ENCODE data around the gene SGIP1. TPM values are rescaled to one million over a fixed set of nuclear protein-coding genes. Genes with fewer than 3 reads are reported as not detected.

The SGIP1 gene
- total and polyA plus RNA-seq, 2 of the 8 experiments (the other 6 are each of a cell fraction or from before 2014, with no cell fraction given): 1.4 to 2.1 TPM

- no peak for FAIRE-seq
- H3K23ac ChIP-seq (ENCODE audit: insufficient read length): no peak overlapping the region
These were observed 153.4 kb downstream of the SGIP1 start for GRCh38 chr1:66687358-66687757.

More at GRCh38 chr1:66687358-66687757, 153.4 kb downstream of the SGIP1 start:
- Histone ChIP-seq H3K79me2 (ENCODE audit: control insufficient read depth in 1 of 2, insufficient read depth in 2 of 2, low read length in 2 of 2) (no peaks in the 10 kb centered on the region), H3K36me3 (ENCODE audit: control insufficient read depth in 2 of 4, insufficient read depth in 4 of 4, low read length in 3 of 4) (no peaks in the 10 kb centered on the region), H4K8ac (ENCODE audit: extremely low read depth, insufficient read depth, low read length) (no peak overlapping the region), H3K79me1 (ENCODE audit: low read depth, low read length) (no peaks in the 10 kb centered on the region), H3K9ac (replicated peaks in 1 of 4; ENCODE audit: extremely low read depth in 1 of 4, low read depth in 3 of 4, low read length in 3 of 4) (no peak overlapping the region), H2AFZ (ENCODE audit: low read length) (no peak overlapping the region), H3K4me3 (ENCODE audit: extremely low read depth in 1 of 4, insufficient read depth in 2 of 4, low read depth in 3 of 4, low read length in 4 of 4) (no peak overlapping the region), H3K4me2 (ENCODE audit: insufficient read depth in 1 of 2, low read depth in 2 of 2, low read length in 2 of 2) (no peak overlapping the region), H2BK120ac (replicated peaks; ENCODE audit: low read depth, low read length) (no peak overlapping the region), H2BK15ac (ENCODE audit: low read length) (no peak overlapping the region), H3K14ac (ENCODE audit: insufficient read length) (no peak overlapping the region), H2BK12ac (ENCODE audit: low read depth, low read length) (no peak overlapping the region), H3K23me2 (ENCODE audit: low read depth, low read length) (no peaks in the 10 kb centered on the region), H3K56ac (replicated peaks; ENCODE audit: insufficient read length, low read depth, low read length) (no peak overlapping the region), H3K18ac (ENCODE audit: extremely low read depth, low read length) (no peak overlapping the region), H3K27ac (ENCODE audit: low read depth, low read length) (no peak overlapping the region), H2BK5ac (ENCODE audit: low read depth, low read length) (no peak overlapping the region), H4K91ac (replicated peaks; ENCODE audit: insufficient read length, low read length) (no peak overlapping the region), H2BK20ac (ENCODE audit: low read length) (no peak overlapping the region), H3K9me3 (ENCODE audit: insufficient read depth in 2 of 2, low read depth in 1 of 2, low read length in 1 of 2) (no peaks in the 10 kb centered on the region), H4K20me1 (replicated peaks in 1 of 2; ENCODE audit: control insufficient read depth in 1 of 2, insufficient read depth in 2 of 2, low read length in 2 of 2) (no peaks in the 10 kb centered on the region), H4K5ac (ENCODE audit: insufficient read length, low read depth, low read length) (no peak overlapping the region), H3K4me1 (replicated peaks in 1 of 4; ENCODE audit: control insufficient read depth in 3 of 4, insufficient read depth in 4 of 4, low read length in 3 of 4) (peaks cover 0 to 2% (median 0%) of the 10 kb centered on the region in 4 experiments; a peak in 1 of 7 replicates), H2AK5ac (ENCODE audit: low read depth, low read length) (no peak overlapping the region), H3K27me3 (replicated peaks in 1 of 4; ENCODE audit: control insufficient read depth in 3 of 4, extremely low read depth in 1 of 4, insufficient read depth in 3 of 4, low read length in 3 of 4) (no peaks in the 10 kb centered on the region), H3K4ac (replicated peaks; ENCODE audit: insufficient read length, low read depth, low read length) (no peak overlapping the region)
- TF ChIP-seq NANOG (IDR thresholded peaks at IDR 0.05; ENCODE audit: insufficient read depth, low read depth, low read length, poor library complexity, severe bottlenecking) (no peak), HDAC2 (IDR thresholded peaks at IDR 0.05; ENCODE audit: borderline replicate concordance in 1 of 2, low read depth in 2 of 2, low read length in 2 of 2) (no peak), NRF1 (IDR thresholded peaks at IDR 0.05; ENCODE audit: low read depth, low read length) (no peak), CBX8 (IDR thresholded peaks at IDR 0.05; ENCODE audit: borderline replicate concordance, low read depth, low read length) (no peak)
- POLR2A ChIA-PET (ENCODE audit: partially characterized antibody): no interaction called here
- WGBS, 2 experiments (ENCODE audit: extremely low coverage in 1 of 2, insufficient coverage in 1 of 2, insufficient read length in 1 of 2, insufficient replicate concordance in 2 of 2, low coverage in 1 of 2, low lambda C conversion rate in 2 of 2, missing lambda C conversion rate in 1 of 2): 84% methylated on average over 2 of the region's 2 CpGs; no CpG with 5 or more reads in 1 of the 2 experiments
- no peak for DNase-seq (ENCODE audit: low read depth in 1 of 2, low spot score in 2 of 2)
- CTCF ChIA-PET (ENCODE audit: partially characterized antibody): interaction anchor here (1.0 to 1.4 kb wide), 2 partner anchors 9 to 19 kb away, joined by 3 read pairs; no protein-coding TSS in a partner anchor
